Measurements from ENCODE around the gene NR1I2.

Gene NR1I2

DNA sequence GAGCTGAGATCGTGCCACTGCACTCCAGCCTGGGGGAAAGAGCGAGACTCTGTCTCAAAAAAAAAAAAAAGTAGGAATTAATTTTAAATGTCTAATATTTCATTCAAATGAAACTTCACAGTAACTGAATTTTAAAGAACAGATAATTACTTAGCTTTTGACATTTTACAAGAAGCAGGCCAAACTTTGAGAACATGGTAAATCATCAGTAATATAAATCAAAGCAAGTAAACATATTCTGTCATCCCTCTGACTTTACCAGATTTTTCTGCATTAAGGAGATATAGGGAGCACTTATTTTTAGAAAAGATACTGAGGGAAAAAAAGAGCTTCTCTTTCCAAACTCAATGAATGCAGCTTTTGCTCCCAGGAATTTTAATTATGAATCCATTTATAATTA, 37.0 kb downstream of the NR1I2 start:
- DNase-seq = no peak

DNA sequence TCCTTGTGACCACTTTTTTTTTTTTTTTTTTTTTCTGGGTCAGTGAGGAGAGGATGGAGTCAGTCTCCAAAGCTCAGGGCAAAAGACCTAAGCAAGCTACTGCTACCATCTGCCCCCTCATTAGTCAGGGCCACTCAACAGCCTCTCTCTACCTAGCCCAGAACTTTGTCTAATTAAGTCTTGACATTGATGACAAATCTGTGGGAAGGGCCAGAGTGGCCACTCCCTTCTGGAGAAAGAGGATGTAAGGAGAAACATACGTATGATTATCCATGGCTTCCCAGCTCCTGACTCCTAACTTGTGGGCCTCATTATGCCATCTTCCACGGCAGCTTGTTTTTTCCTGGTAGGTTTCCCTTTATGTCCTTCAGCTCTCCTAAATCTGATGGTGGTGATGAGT, 37.9 kb downstream of the NR1I2 start:
- DNase-seq = no peak

DNA sequence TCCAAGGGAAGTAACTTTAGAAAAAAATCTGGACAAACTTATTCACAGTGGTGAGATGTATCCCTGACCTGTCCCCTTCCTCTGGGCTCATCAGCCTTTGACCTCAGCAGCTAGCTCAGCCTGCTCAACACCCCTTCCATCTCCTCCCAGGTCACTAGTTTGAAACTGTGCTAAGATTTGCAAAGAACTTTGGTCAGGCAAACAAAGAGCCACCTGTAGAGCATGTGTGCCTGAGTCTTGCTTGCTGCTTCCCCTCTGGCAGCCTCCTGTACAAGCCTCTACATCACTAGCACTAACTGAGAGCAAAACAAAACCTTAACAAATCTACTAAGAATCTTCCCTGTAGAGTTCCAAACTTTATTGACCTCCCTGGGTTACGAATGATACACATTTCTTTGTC, 43.9 kb downstream of the NR1I2 start:
- DNase-seq = no peak

DNA sequence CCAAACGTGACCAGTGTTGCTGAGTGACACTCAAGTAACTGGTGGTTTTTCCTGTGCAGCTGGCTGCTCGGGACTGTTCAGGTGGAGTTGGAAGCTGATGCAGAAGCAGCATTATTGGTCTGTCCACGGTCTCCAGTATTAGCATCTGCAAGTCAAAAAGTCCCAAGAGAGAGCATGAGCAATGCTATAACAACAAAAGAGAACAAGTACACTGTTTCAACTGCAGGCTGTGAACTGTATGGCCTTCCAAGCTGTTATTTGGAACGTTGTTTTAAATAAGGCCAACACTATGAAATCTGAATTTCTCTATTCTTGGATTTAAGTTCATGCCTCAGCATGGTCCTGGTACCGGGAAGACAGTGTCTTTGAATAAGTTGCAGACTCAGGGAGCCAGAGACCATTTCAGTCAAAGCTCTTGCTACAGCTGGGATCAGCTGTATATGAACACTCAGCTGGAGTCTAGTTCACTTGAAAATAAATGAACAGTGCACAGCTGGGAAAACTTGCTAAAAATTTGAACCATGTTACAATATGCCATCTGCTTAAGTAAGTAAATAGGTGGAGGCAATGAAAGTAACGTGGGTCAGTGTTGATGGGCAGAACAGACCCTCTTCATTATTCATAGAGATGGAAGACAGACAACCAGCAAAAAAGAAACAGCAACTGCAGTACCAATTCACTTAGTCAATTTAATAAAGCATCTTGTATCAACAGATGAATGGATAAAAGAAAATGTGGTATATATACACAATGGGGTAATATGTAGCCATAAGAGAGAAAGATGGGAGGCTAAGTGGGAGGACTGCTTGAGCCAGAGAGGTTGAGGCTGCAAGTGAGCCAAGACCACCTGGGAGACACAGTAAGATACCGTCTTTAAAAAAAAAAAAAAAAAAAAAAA, 45.1 kb downstream of the NR1I2 start:
- no peak for DNase-seq

DNA sequence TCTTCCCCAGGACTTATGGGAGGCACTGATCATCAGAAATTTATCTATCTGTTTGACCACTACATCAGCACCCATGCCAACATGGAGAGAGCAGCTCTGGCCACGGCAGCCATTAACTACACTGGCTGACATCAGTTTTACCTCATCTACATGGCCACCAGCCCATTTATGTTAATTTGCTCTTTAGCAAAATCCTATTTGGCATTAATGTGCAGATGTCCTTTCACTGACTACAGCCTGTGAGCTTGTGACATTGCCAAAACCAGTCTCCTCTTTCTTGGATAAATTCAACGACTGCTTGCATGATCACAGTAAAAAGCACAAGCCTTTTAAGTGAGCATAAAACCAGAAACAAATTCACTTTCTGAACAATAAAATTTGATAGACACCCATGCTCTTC, 47.5 kb downstream of the NR1I2 start:
- no peak for DNase-seq

DNA sequence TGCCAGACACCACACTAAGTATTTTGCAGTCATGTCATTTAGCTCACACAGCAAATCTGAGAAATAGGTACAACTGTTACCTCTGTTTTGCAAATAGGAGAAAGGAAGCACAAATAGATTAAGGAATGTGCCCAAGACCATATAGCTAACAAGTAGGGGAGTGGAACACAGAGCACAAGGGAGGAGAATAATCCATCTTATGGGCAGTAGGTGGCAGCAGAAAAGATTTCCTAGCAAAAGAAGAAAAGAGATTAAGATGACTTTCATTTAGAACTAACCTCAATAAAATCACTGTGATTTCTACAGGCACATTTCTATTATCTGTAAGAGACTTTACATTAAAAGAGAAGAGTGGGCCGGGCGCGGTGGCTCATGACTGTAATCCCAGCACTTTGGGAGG, 49.1 kb downstream of the NR1I2 start:
- no peak for DNase-seq

DNA sequence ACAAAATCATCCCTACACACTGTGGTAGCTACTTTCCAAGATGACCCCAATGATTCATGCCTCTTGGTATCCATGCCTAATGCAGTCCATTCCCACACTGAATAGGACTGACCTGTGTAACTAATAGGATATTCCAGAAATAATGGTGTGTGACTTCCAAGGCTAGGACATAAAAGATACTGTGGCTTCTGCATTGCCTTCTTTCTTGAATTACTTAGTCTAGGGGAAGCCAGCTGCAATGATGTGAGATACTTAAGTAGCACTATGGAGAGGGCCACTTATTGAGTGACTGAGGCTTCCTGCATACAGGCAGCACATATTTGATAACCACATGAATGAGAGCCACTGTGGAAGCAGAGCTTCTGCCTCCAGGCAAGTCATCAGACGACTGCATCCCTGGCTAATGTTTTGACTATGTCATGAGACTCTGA, 50.1 kb downstream of the NR1I2 start:
- no peak for DNase-seq

DNA sequence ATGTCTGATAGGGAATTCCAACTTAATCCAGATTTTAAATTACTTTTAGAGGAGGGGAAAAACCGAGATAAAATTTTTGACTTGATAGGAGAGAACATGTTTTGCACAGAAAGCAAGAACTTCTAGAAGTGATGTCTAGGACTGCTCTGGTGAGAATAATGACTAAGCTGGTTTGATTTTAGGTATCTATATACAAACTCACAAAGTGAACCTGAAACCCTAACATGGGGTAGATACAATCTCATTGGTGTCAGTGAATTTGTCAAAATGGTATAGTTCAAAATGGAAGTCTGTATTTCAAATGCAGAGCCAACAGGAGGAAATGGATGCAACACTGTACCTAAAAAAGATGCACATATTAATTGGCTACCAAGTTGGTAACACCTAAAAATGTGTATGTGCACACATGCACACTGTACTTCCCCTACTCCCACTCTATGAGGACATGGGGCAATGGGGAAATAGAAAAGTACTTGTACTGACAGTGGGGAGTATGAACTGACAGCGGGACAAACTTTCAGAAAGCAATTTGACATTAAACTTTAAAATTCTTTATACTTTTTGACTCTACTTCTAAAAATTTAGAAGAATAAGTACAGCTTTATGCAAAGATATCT, 53.0 kb downstream of the NR1I2 start:
- DNase-seq = no peak

DNA sequence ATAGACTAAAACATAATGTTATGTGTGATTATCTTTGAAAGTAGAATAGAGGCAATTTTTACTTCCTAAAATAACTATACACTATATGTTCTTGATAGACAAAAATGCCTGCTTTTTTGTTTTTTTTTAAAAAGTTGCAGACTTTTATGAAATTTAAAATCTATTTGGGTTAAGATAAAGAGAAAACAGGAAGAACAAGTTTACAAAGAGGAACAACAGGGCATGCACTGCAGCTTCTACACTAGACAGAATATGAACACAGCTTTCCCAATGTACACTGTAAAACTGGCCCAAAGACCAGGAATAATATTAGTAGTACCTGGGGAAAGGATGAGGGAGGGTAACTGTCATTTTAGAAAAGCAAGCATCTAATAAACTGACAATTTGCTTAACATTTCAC, 53.7 kb downstream of the NR1I2 start:
- no peak for DNase-seq

DNA sequence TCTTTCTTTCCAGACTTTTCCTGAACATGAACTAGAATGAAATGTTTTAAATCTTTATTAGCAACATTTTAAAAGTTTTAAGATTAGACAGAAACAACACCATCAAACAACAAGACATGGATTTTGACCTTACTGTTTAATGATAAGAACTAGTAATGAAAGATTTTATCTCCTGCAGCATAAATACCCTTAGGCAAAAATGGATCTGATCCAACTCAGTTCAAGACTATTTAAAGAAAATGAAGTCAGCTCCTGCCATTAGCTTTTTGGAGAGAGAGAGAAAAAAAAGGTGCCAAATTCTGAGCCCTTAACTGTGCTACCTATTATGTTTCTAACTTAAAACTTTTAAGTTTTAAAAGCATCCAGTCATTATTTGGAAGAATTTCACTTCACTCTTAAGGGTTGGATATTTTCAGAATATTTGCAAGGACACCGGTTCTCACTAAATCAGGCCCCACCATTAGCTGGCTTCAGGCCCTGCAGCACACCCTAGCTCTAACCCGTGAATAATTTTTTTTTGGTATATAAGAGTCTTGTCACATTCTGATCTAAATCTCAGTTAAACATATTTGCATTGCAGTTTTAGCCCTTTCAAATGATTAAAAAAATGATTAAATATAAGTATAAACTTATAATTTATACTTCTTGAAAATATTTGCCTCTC, 60.0 kb downstream of the NR1I2 start:
- DNase-seq = no peak

DNA sequence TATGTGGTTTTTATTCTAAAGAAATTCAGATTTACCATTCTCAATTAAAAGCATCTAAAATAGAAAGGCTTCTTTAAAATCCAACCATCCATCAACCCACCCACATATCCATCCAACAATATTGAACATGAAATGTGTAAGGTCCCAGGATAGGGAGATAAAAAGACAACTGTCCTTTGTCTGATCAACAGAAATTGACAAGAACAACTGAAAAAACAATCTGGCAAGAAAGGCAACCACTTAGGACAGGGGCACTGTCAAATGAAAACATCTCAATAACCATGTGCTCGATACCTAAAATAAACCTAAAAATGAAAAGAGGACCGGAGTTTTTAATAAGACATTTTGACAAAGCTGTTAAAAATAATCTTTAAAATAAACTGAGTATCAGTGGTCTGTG, 67.2 kb downstream of the NR1I2 start:
- DNase-seq = no peak

DNA sequence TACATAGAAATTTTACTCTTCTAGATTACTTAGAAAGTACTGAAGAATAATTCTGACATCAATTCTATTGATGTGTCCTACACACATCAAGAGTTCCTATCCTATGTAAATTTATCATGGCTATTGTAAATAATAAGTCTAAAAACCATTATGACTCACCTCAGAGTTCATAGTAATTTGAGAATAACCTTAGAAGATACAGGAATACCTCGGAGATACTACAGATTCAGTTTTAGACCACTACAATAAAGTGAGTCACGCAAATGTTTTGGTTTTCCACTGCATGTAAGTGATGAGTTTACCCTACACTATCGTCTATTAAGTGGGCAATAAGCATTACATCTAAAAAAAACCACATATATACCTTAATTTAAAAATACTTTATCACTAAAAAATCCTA, 74.8 kb downstream of the NR1I2 start:
- DNase-seq = no peak

DNA sequence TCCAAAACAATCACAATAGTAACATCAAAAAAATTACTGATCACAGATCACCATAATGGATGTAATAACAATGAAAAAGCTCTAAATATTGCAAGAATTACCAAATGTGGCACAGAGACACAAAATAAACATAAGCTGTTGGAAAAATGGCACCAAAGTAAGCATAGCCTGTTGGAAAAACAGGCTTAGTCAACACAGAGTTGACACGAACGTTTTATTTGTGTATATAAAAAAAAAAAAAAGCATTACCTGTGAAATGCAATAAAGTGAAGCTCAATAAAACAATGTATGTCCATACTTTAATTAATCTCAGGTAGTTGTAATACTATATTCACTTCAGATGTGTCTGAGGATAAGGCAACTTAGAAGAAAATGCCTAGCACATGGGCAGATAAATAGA, 77.1 kb downstream of the NR1I2 start:
- DNase-seq = no peak

DNA sequence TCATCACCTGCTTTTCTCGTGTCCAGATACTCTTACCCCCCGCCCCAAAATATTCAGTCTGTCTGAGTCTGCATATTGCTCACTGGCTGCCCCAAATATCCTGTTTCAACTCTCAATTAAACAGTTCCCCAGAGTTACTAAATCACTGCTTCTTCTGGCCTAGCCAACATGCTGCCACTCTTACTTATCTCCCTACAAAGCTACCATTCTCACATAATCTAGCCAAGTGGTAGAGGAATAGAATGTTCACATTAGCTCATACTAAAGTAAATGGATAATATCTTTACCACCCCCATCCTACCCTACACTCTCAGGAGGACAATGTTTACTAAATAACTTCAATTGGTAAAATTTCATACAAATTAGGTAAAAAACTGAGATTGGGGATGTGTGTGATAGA, 77.8 kb downstream of the NR1I2 start:
- no peak for DNase-seq

DNA sequence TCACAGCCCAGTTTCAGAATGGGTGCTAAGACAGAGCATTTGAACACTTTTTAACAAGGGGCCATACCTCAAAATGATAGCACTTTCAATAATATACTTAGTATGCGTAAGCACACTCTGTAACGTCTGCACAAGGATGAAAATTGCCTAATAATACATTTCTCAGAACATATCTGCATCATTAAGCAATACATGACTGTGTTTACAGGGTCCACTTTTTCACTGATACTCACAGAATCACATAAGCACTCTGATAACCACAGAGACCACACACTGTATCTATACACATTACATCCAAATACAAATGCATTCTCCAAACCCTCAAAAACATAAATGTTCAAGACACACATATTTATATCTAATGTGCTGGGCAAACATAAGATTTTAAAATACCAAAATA, 79.8 kb downstream of the NR1I2 start:
- no peak for DNase-seq

DNA sequence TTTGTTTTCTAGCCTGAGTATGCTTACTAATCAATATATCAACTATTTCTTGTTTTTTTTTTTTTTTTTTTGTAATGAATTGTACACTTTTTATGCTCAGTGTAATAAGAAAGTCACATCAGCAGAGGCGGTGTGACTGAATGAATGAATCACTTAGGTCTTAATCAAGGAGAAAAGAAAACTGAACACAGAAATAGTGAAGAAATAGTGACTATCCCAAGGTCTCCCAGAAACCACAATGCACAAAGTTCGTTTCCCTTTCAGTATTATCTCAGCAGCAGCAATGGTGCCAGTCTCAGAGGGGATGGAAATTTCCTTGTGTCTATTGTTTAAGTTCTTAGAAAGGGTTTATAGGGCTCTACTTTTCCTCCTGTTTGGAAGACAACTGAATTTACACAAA, 80.7 kb downstream of the NR1I2 start:
- DNase-seq = no peak

DNA sequence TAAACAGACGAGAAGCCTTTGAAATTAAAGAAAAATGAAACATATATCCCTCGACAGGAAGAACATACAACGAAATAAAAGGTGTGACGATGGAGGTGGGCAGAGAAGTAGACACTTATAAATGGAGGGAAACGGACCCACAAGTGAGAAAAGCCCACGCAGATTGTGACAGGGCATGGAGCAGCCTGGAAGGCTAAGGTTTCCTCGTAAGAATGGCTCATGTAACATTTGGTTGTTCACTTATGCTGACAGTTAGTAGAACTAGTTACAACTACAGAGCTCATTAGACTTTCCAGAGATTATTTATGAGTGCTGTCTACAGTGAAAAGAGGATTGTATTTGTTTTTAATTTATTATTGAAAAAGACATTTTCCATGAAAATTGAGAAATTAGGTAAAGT, 82.6 kb downstream of the NR1I2 start:
- DNase-seq = no peak

Measured in amygdala (tissue), 56 donors.